HCT116 (cell line): ENCODE results near the gene SYNE1. TPM values are rescaled to one million over a fixed set of nuclear protein-coding genes. Genes with fewer than 3 reads are reported as not detected.

Experiments used
- ATAC-seq: fragments of 200-7000 bp; cut with Tn5 transposase; 2 replicates; pipeline ENCODE4 v1.9.1; 2020; ENCODE audit warnings: mild to moderate bottlenecking, moderate library complexity
- BruUV-seq: library from RNA; stranded (reverse); fragments of 400-500 nt; replicated peaks from 2 replicates; lab custom pipeline; 2021; lab: Mats Ljungman, UMichigan
- CTCF ChIA-PET: fragments of 300-600 bp; sonication (Branson Sonifier 250); formaldehyde crosslinking; loops from one replicate; lab custom pipeline; 2021; ENCODE audit warnings: antibody characterized with exemption; lab: Charles Lee
- POLR2A ChIA-PET: fragments of 300-600, 350-600 bp; sonication (Branson Sonifier 250); formaldehyde crosslinking; loops from one replicate; lab custom pipeline; 2021; ENCODE audit warnings: antibody characterized with exemption; lab: Charles Lee
- RAD21 ChIA-PET, 2 experiments: fragments of 300-600 bp; sonication (Branson Sonifier 250); formaldehyde crosslinking; loops; one replicate each; lab custom pipeline; 2023; ENCODE audit warnings: low total read pairs in 2 of 2; ENCODE audit not compliant: uncharacterized antibody in 2 of 2, unreplicated experiment in 2 of 2, low non-redundant PET in 1 of 2; lab: Charles Lee
- DNase-seq: peaks from one replicate; pipeline ENCODE4 v3.0.0-alpha.2; 2010; ENCODE audit warnings: low read depth, low spot score
- H2AFZ ChIP-seq: fragments of 200-600 bp; shearing (Covaris generic), sonication (generic); 2 replicates; pipeline ENCODE4 v1.6.1; 2017; ENCODE audit warnings: low read depth, mixed run types, mixed read lengths, antibody characterized with exemption, low read length; ENCODE audit not compliant: poor library complexity, severe bottlenecking
- H3K27ac ChIP-seq: 2 replicates; pipeline ENCODE4 v1.5.1; 2012; ENCODE audit warnings: low read depth, low read length
- H3K27me3 ChIP-seq: fragments of 200-600 bp; sonication (generic); 2 replicates; pipeline ENCODE4 v1.6.1; 2016; ENCODE audit warnings: mixed run types, low read length, mixed read lengths; ENCODE audit not compliant: insufficient read depth
- H3K36me3 ChIP-seq, 2 experiments: fragments of 200-500 bp in 1 of 2; fragments of 200-600 bp in 1 of 2; sonication (Bioruptor generic) in 1 of 2; sonication (generic) in 1 of 2; 2 replicates each; pipeline versions ENCODE4 v1.5.1 to v1.6.1; 2014 to 2016; ENCODE audit warnings: low read length in 2 of 2, inconsistent platforms in 1 of 2, mixed read lengths in 1 of 2, mixed run types in 1 of 2; ENCODE audit not compliant: insufficient read depth in 2 of 2, control insufficient read depth in 1 of 2
- H3K4me1 ChIP-seq, 2 experiments: fragments of 200-600 bp in 1 of 2; sonication (generic) in 1 of 2; 2 replicates each; pipeline versions ENCODE4 v1.5.1 to v1.6.1; 2012 to 2017; ENCODE audit warnings: low read length in 2 of 2, inconsistent platforms in 1 of 2, mild to moderate bottlenecking in 1 of 2, mixed read lengths in 1 of 2, mixed run types in 1 of 2, moderate library complexity in 1 of 2; ENCODE audit not compliant: insufficient read depth in 2 of 2, control insufficient read depth in 1 of 2
- H3K4me2 ChIP-seq: fragments of 200-600 bp; sonication (generic); 2 replicates; pipeline ENCODE4 v1.6.1; 2017; ENCODE audit warnings: mixed run types, low read length, mixed read lengths
- H3K4me3 ChIP-seq, 2 experiments: fragments of 200-600 bp in 1 of 2; sonication (generic) in 1 of 2; replicated peaks in 1 of 2; 2 replicates each; pipeline ENCODE4 v1.5.1; 2011 to 2016; ENCODE audit warnings: low read length in 2 of 2, control low read depth in 1 of 2, low read depth in 1 of 2, mild to moderate bottlenecking in 1 of 2, mixed read lengths in 1 of 2, mixed run types in 1 of 2
- H3K79me2 ChIP-seq: fragments of 200-600 bp; sonication (generic); 2 replicates; pipeline ENCODE4 v1.6.1; 2017; ENCODE audit warnings: mild to moderate bottlenecking, mixed run types, low read length, moderate library complexity, mixed read lengths; ENCODE audit not compliant: insufficient read depth
- H3K9ac ChIP-seq: fragments of 200-600 bp; sonication (generic); 2 replicates; pipeline ENCODE4 v1.6.1; 2016; ENCODE audit warnings: low read length, mixed read lengths
- H3K9me2 ChIP-seq: fragments of 200-600 bp; sonication (generic), shearing (Covaris generic); 2 replicates; pipeline ENCODE4 v1.6.1; 2017; ENCODE audit warnings: mixed run types, mild to moderate bottlenecking, moderate library complexity; ENCODE audit not compliant: insufficient read depth
- H3K9me3 ChIP-seq, 2 experiments: fragments of 200-500 bp in 1 of 2; fragments of 200-600 bp in 1 of 2; sonication (Bioruptor generic) in 1 of 2; sonication (generic) in 1 of 2; 2 replicates each; pipeline ENCODE4 v1.6.1; 2014 to 2017; ENCODE audit warnings: low read length in 2 of 2, mixed read lengths in 2 of 2, inconsistent platforms in 1 of 2, low read depth in 1 of 2, mild to moderate bottlenecking in 1 of 2, mixed run types in 1 of 2, moderate library complexity in 1 of 2; ENCODE audit not compliant: control insufficient read depth in 1 of 2, insufficient read depth in 1 of 2
- H4K20me1 ChIP-seq: fragments of 200-600 bp; sonication (generic), shearing (Covaris generic); 2 replicates; pipeline ENCODE4 v1.6.1; 2017; ENCODE audit warnings: mixed run types, mild to moderate bottlenecking, moderate library complexity; ENCODE audit not compliant: insufficient read depth
- ATF3 ChIP-seq: IDR thresholded peaks from 2 replicates; pipeline ENCODE4 v1.6.1; 2012
- CTCF ChIP-seq, 3 experiments: fragments of 200-600 bp in 1 of 3; sonication (generic) in 1 of 3; IDR thresholded peaks in 2 of 3; conservative IDR thresholded peaks in 1 of 3; 2 replicates each; pipeline ENCODE4 v1.5.1; 2012 to 2017; ENCODE audit warnings: low read depth in 2 of 3, low read length in 2 of 3, antibody characterized with exemption in 1 of 3, borderline replicate concordance in 1 of 3, control low read depth in 1 of 3, mild to moderate bottlenecking in 1 of 3, mixed read lengths in 1 of 3, mixed run types in 1 of 3, moderate library complexity in 1 of 3; ENCODE audit not compliant: insufficient read depth in 1 of 3
- EGR1 ChIP-seq: IDR thresholded peaks from 2 replicates; pipeline ENCODE4 v1.6.1; 2012; ENCODE audit warnings: low read depth
- ELF1 ChIP-seq: IDR thresholded peaks from 2 replicates; pipeline ENCODE4 v1.6.1; 2012; ENCODE audit warnings: low read depth, borderline replicate concordance
- EZH2 ChIP-seq: fragments of 200-600 bp; sonication (generic); IDR thresholded peaks from 2 replicates; pipeline ENCODE4 v1.6.1; 2017; ENCODE audit warnings: antibody characterized with exemption, mixed run types
- FOSL1 ChIP-seq: IDR thresholded peaks from 2 replicates; pipeline ENCODE4 v1.6.1; 2012; ENCODE audit warnings: low read depth
- JUND ChIP-seq: IDR thresholded peaks from 2 replicates; pipeline ENCODE4 v1.6.1; 2012
- MAX ChIP-seq: IDR thresholded peaks from 2 replicates; pipeline ENCODE4 v1.6.1; 2012
- POLR2AphosphoS5 ChIP-seq: IDR thresholded peaks from 2 replicates; pipeline ENCODE4 v1.6.1; 2011; ENCODE audit warnings: mild to moderate bottlenecking, low read depth, low read length, moderate library complexity
- RAD21 ChIP-seq: IDR thresholded peaks from 2 replicates; pipeline ENCODE4 v1.6.1; 2012; ENCODE audit warnings: low read depth, mild to moderate bottlenecking
- REST ChIP-seq: IDR thresholded peaks from 2 replicates; pipeline ENCODE4 v1.6.1; 2012; ENCODE audit warnings: low read depth
- SIN3A ChIP-seq: IDR thresholded peaks from 2 replicates; pipeline ENCODE4 v1.6.1; 2012; ENCODE audit warnings: low read depth
- SP1 ChIP-seq: IDR thresholded peaks from 2 replicates; pipeline ENCODE4 v1.6.1; 2012; ENCODE audit warnings: low read depth
- SRF ChIP-seq: IDR thresholded peaks from 2 replicates; pipeline ENCODE4 v1.6.1; 2012; ENCODE audit warnings: low read depth
- TCF7L2 ChIP-seq: IDR thresholded peaks from 2 replicates; pipeline ENCODE4 v1.7.0; 2011; ENCODE audit warnings: borderline replicate concordance, inconsistent platforms; ENCODE audit not compliant: insufficient read depth, insufficient read length; ENCODE audit errors: extremely low read depth
- YY1 ChIP-seq: IDR thresholded peaks from 2 replicates; pipeline ENCODE4 v1.6.1; 2011; ENCODE audit warnings: low read length, low read depth, moderate library complexity, mild to moderate bottlenecking; ENCODE audit not compliant: insufficient replicate concordance; ENCODE audit errors: extremely low read depth
- ZFX ChIP-seq: fragments of 450-650 bp; IDR thresholded peaks from 2 replicates; pipeline ENCODE4 v1.6.1; 2017
- ZNF274 ChIP-seq: fragments of 200-500 bp; sonication (Bioruptor generic); IDR thresholded peaks from 2 replicates; pipeline ENCODE4 v1.6.1; 2014; ENCODE audit warnings: mild to moderate bottlenecking, low read depth, low read length, inconsistent platforms
- intact Hi-C: fragments of 100-400 bp; cut with micrococcal nuclease; formaldehyde crosslinking; loops from 2 replicates; pipeline ENCODE4 v1.10.0; 2022
- total RNA-seq: library from RNA; stranded (reverse); gene quantifications from one replicate; pipeline ENCODE4 v1.2.1, GENCODE V29; 2021; ENCODE audit not compliant: unreplicated experiment

The SYNE1 gene
- total RNA-seq, 1 experiment from 2014 or later = 5.4 TPM

GRCh38 chr6:152343735-152344360, 293.3 kb downstream of the SYNE1 start:
- Histone ChIP-seq H3K4me2 (no peak overlapping the region), H3K79me2 (no peaks in the 10 kb centered on the region), H4K20me1 (no peaks in the 10 kb centered on the region), H3K4me3 (no peak overlapping the region), H3K9ac (no peak overlapping the region), H3K4me1 (no peaks in the 10 kb centered on the region), H3K27me3 (no peaks in the 10 kb centered on the region), H3K36me3 (no peaks in the 10 kb centered on the region), H3K9me2 (no peaks in the 10 kb centered on the region), H2AFZ (no peak overlapping the region)
- RAD21 ChIA-PET = no interaction called here
- CTCF ChIA-PET = no interaction called here
- DNase-seq (no peak), ATAC-seq (no peak)
- BruUV-seq = no TSS peak
- POLR2A ChIA-PET = no interaction called here
- TF ChIP-seq ATF3 = no peak
- no peak for TF ChIP-seq FOSL1
- TF ChIP-seq ELF1 = no peak
- no peak for TF ChIP-seq EZH2
- TF ChIP-seq RAD21 = no peak
- no peak for TF ChIP-seq POLR2AphosphoS5
- TF ChIP-seq SIN3A = no peak
- no peak for TF ChIP-seq EGR1
- TF ChIP-seq MAX = no peak
- TF ChIP-seq SP1 = no peak
- TF ChIP-seq CTCF (IDR thresholded peaks at IDR 0.05 in 2 of 3, conservative IDR thresholded peaks at IDR 0.05 in 1 of 3; ENCODE audit: borderline replicate concordance in 1 of 3, insufficient read depth in 1 of 3, low read depth in 2 of 3, low read length in 2 of 3) = no peak
- TF ChIP-seq TCF7L2 = no peak
- no peak for TF ChIP-seq JUND
- no peak for TF ChIP-seq SRF
- TF ChIP-seq YY1 = no peak
- no peak for TF ChIP-seq ZFX
- TF ChIP-seq ZNF274 = no peak
- no peak for TF ChIP-seq REST
- TF ChIP-seq, all 23 proteins: peak for 0
- Histone ChIP-seq H3K27ac (no peak overlapping the region), H3K9me3 (no peaks in the 10 kb centered on the region)
- intact Hi-C loops = no loop called here
